Gastroesophageal sphincter (tissue), 4 donors: Measurements from ENCODE around the gene TSPAN12. TPM values are rescaled to one million over a fixed set of nuclear protein-coding genes. Genes with fewer than 3 reads are reported as not detected.

Source experiments
- ATAC-seq: fragments of 150-250 bp; one replicate; pipeline ENCODE4 v1.9.1; 2016; ENCODE audit warnings: mild to moderate bottlenecking, moderate library complexity
- H3K27ac ChIP-seq, 4 donors: fragments of 200-600 bp; sonication (generic) in 3 of 4; 1 replicate in 3 of 4; 2 replicates in 1 of 4; pipeline ENCODE4 v1.5.1; 2016 to 2019
- H3K27me3 ChIP-seq: fragments of 200-600 bp; sonication (generic); one replicate; pipeline ENCODE4 v1.5.1; 2019
- H3K36me3 ChIP-seq, 2 donors: fragments of 200-600 bp; sonication (generic); one replicate each; pipeline ENCODE4 v1.5.1; 2019; ENCODE audit warnings: control low read depth in 1 of 2
- H3K4me1 ChIP-seq, 3 donors: fragments of 200-600 bp; sonication (generic); 1 replicate in 2 of 3; 2 replicates in 1 of 3; pipeline ENCODE4 v1.5.1; 2016 to 2019; ENCODE audit warnings: control low read depth in 2 of 3
- H3K4me3 ChIP-seq, 2 donors: fragments of 200-600 bp; sonication (generic); one replicate each; pipeline ENCODE4 v1.5.1; 2019; ENCODE audit warnings: mild to moderate bottlenecking in 1 of 2, moderate library complexity in 1 of 2
- H3K9me3 ChIP-seq, 3 donors: fragments of 200-600 bp; sonication (generic); one replicate each; pipeline ENCODE4 v1.5.1; 2017 to 2019; ENCODE audit warnings: control low read depth in 2 of 3
- CTCF ChIP-seq, 4 experiments: fragments of 200-600 bp in 2 of 4; fragments of 450-650 bp in 2 of 4; sonication (generic) in 1 of 4; IDR thresholded peaks; one replicate each; pipeline ENCODE4 v1.5.1; 2017 to 2019; ENCODE audit warnings: antibody characterized with exemption in 4 of 4, mild to moderate bottlenecking in 2 of 4, moderate library complexity in 2 of 4
- EP300 ChIP-seq: sonication (generic); formaldehyde crosslinking; IDR thresholded peaks from one replicate; pipeline ENCODE4 v1.6.1; 2017; ENCODE audit warnings: antibody characterized with exemption, mild to moderate bottlenecking
- POLR2A ChIP-seq, 2 donors: fragments of 450-650 bp; IDR thresholded peaks; one replicate each; pipeline ENCODE4 v1.6.1; 2017; ENCODE audit warnings: antibody characterized with exemption in 2 of 2, mild to moderate bottlenecking in 2 of 2, moderate library complexity in 1 of 2
- POLR2AphosphoS5 ChIP-seq: sonication (generic); formaldehyde crosslinking; IDR thresholded peaks from one replicate; pipeline ENCODE4 v1.6.1; 2017; ENCODE audit warnings: antibody characterized with exemption
- WGBS, 2 donors: methylation state at CpG; one replicate each; pipeline ENCODE4 v1.1.5; 2018; ENCODE audit warnings: low coverage in 1 of 2; 5-methylcytosine and 5-hydroxymethylcytosine counted together
- total RNA-seq, 4 donors: library from RNA; depleted of rRNA; stranded (reverse); fragments of >200 nt; gene quantifications; one replicate each; pipeline ENCODE4 v1.1.0, GENCODE V29; 2016

The TSPAN12 gene
- total RNA-seq, 4 donors from 2014 or later: 4.4 to 25.3 (median 6.9) TPM

DNA sequence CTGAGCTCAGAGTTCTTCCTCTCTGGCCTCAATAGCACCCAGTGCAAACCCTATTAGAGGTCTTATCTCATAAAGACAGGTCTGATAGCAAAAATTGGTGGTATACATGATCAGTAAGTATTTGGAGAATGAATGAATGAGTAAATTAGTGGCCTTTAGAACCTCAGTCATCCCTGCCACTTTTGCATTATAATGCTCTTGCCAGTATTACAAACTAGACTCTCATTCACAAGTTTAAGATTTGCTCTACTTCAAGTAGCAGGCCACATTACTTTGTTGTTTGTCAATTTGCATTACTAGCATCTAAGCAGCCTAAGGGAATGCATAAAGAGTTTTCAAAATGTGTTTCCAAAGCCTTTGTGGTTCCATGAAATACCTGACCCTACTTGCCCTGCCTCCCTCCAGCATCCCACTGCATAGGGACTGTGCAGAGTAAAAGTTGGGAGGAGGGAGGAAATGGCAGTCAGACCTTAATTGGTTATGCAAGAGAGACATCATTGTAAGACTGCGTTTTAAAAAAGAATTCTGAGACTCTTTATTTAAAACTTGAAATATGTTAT is 21.3 kb downstream of the TSPAN12 start:
- Histone ChIP-seq H3K9me3 (no peaks in the 10 kb centered on the region), H3K27me3 (no peaks in the 10 kb centered on the region), H3K4me3 (no peak overlapping the region), H3K27ac (no peak overlapping the region), H3K4me1 (no peaks in the 10 kb centered on the region), H3K36me3 (no peaks in the 10 kb centered on the region)
- ATAC-seq: no peak
- no peak for TF ChIP-seq EP300
- 92 to 100% methylated on average over 1 of the region's 1 CpG for WGBS, 2 donors

DNA sequence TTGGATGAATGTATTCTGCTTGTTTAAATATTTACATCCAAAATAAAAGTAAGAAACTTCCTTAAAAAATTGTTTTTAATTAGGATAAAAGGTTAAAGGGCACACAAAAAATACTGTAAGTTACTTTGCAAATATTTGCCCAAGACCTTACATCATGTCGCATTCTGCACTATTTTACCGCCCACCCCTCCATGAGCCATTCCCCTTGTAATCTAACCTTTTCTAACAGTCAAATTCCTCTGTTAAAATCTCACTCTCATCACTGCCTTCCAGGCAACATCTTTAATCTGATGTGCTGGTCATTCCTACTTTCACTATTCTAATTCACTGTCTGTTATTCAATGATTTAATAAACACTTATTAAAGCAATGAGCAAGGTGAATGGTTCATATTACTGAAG is 23.2 kb downstream of the TSPAN12 start:
- no peak for ATAC-seq
- no peak for TF ChIP-seq CTCF (IDR thresholded peaks at IDR 0.05)
- no peak for TF ChIP-seq EP300
- no peak for TF ChIP-seq POLR2AphosphoS5
- no peak for TF ChIP-seq POLR2A (IDR thresholded peaks at IDR 0.05)
- 97 to 100% methylated on average over 2 of the region's 2 CpGs for WGBS, 2 donors
- Histone ChIP-seq H3K4me3 (no peak overlapping the region), H3K27ac (no peak overlapping the region), H3K9me3 (no peaks in the 10 kb centered on the region), H3K4me1 (no peaks in the 10 kb centered on the region), H3K27me3 (no peaks in the 10 kb centered on the region), H3K36me3 (no peaks in the 10 kb centered on the region)

- no peaks in the 10 kb centered on the region for H3K9me3 ChIP-seq
- no peak overlapping the region for H3K27ac ChIP-seq
These were observed 24.4 kb downstream of the TSPAN12 start for GRCh38 chr7:120833546-120833945.

GRCh38 chr7:120832803-120833202 is 25.1 kb downstream of the TSPAN12 start:
- no peaks in the 10 kb centered on the region for H3K27me3 ChIP-seq
- H3K9me3 ChIP-seq: no peaks in the 10 kb centered on the region
- 72 to 76% methylated on average over 2 of the region's 2 CpGs for WGBS, 2 donors
- ATAC-seq: no peak
- H3K36me3 ChIP-seq: no peaks in the 10 kb centered on the region
- H3K4me3 ChIP-seq: no peak overlapping the region
- TF ChIP-seq CTCF (IDR thresholded peaks at IDR 0.05) (no peak), POLR2AphosphoS5 (no peak), EP300 (no peak), POLR2A (IDR thresholded peaks at IDR 0.05) (no peak)
- H3K27ac ChIP-seq: no peak overlapping the region
- no peaks in the 10 kb centered on the region for H3K4me1 ChIP-seq

More at GRCh38 chr7:120833546-120833945, 24.4 kb downstream of the TSPAN12 start:
- WGBS, 2 donors: 24 to 58% methylated on average over 2 of the region's 2 CpGs
- Histone ChIP-seq H3K4me3 (no peak overlapping the region), H3K4me1 (no peaks in the 10 kb centered on the region), H3K36me3 (no peaks in the 10 kb centered on the region), H3K27me3 (no peaks in the 10 kb centered on the region)
- TF ChIP-seq POLR2A (IDR thresholded peaks at IDR 0.05) (no peak), CTCF (IDR thresholded peaks at IDR 0.05) (no peak), POLR2AphosphoS5 (no peak), EP300 (no peak)
- ATAC-seq: no peak

GRCh38 chr7:120831260-120831659 is 26.7 kb downstream of the TSPAN12 start:
- H3K4me1 ChIP-seq: no peaks in the 10 kb centered on the region
- no peaks in the 10 kb centered on the region for H3K36me3 ChIP-seq
- H3K27ac ChIP-seq: no peak overlapping the region
- no peak for TF ChIP-seq POLR2A (IDR thresholded peaks at IDR 0.05)
- TF ChIP-seq EP300: no peak
- TF ChIP-seq CTCF (IDR thresholded peaks at IDR 0.05): no peak
- no peak for TF ChIP-seq POLR2AphosphoS5
- H3K9me3 ChIP-seq: no peaks in the 10 kb centered on the region
- H3K27me3 ChIP-seq: no peaks in the 10 kb centered on the region
- H3K4me3 ChIP-seq: no peak overlapping the region
- ATAC-seq: no peak
- 82% methylated on average over 1 of the region's 1 CpG; no CpG with 5 or more reads in 1 of the 2 donors for WGBS, 2 donors
